Thymus (tissue), 11 donors: ENCODE data around the gene SVEP1. TPM values are rescaled to one million over a fixed set of nuclear protein-coding genes. Genes with fewer than 3 reads are reported as not detected.

Experiments
- DNase-seq, 9 donors: peaks; one replicate each; pipeline ENCODE4 v3.0.0-alpha.2; 2013; ENCODE audit warnings: low spot score in 9 of 9, low read depth in 6 of 9, missing footprints in 1 of 9
- H3K27ac ChIP-seq, 2 donors: one replicate each; pipeline ENCODE4 v1.5.1; 2013; ENCODE audit warnings: control low read depth in 1 of 2, low read depth in 1 of 2, low read length in 1 of 2, mild to moderate bottlenecking in 1 of 2, moderate library complexity in 1 of 2
- H3K27me3 ChIP-seq, 2 donors: one replicate each; pipeline ENCODE4 v1.5.1; 2013; ENCODE audit warnings: low read length in 1 of 2; ENCODE audit not compliant: control insufficient read depth in 2 of 2, insufficient read depth in 1 of 2
- H3K36me3 ChIP-seq, 2 donors: one replicate each; pipeline ENCODE4 v1.5.1; 2013; ENCODE audit warnings: low read length in 1 of 2, mild to moderate bottlenecking in 1 of 2, moderate library complexity in 1 of 2; ENCODE audit not compliant: control insufficient read depth in 2 of 2, insufficient read depth in 2 of 2
- H3K4me1 ChIP-seq, 2 donors: one replicate each; pipeline ENCODE4 v1.5.1; 2013; ENCODE audit warnings: low read length in 2 of 2; ENCODE audit not compliant: control insufficient read depth in 2 of 2, insufficient read depth in 2 of 2
- H3K4me3 ChIP-seq, 2 donors: one replicate each; pipeline ENCODE4 v1.5.1; 2013; ENCODE audit warnings: low read length in 2 of 2, control low read depth in 1 of 2, mild to moderate bottlenecking in 1 of 2
- H3K9me3 ChIP-seq, 2 donors: one replicate each; pipeline ENCODE4 v1.5.1; 2013; ENCODE audit warnings: low read length in 1 of 2, mild to moderate bottlenecking in 1 of 2; ENCODE audit not compliant: control insufficient read depth in 2 of 2, insufficient read depth in 1 of 2
- WGBS: extraction: QIAGEN DNeasy Blood & Tissue Kit; methylation state at CpG from one replicate; pipeline ENCODE4 v1.1.7; 2013; 5-methylcytosine and 5-hydroxymethylcytosine counted together
- polyA plus RNA-seq: library from polyadenylated mRNA; stranded (reverse); fragments of 200-250 nt; gene quantifications from one replicate; pipeline ENCODE4 v1.2.3, GENCODE V29; 2013
- total RNA-seq: library from RNA; stranded (reverse); fragments of 120-200 nt; gene quantifications from one replicate; pipeline ENCODE4 v1.2.4, GENCODE V29; 2013
- donor health status: healthy.

SVEP1 gene
- total and polyA plus RNA-seq, 2 donors: 0.52 to 1.2 TPM

- no peak for DNase-seq
- Histone ChIP-seq H3K27ac (no peak overlapping the region), H3K4me1 (no peaks in the 10 kb centered on the region), H3K4me3 (no peak overlapping the region), H3K9me3 (no peaks in the 10 kb centered on the region), H3K36me3 (no peaks in the 10 kb centered on the region), H3K27me3 (no peaks in the 10 kb centered on the region)
- WGBS: 97% methylated on average over 9 of the region's 9 CpGs
Observed at GRCh38 chr9:110606179-110606790, 26.7 kb upstream of the SVEP1 start.

GRCh38 chr9:110605565-110605964, 26.0 kb upstream of the SVEP1 start:
- Histone ChIP-seq H3K4me1 (no peaks in the 10 kb centered on the region), H3K36me3 (no peaks in the 10 kb centered on the region), H3K27me3 (no peaks in the 10 kb centered on the region), H3K9me3 (no peaks in the 10 kb centered on the region), H3K27ac (no peak overlapping the region), H3K4me3 (no peak overlapping the region)
- DNase-seq: no peak
- WGBS: 97% methylated on average over 4 of the region's 4 CpGs

GRCh38 chr9:110604171-110604601, 24.6 kb upstream of the SVEP1 start:
- no peak overlapping the region for H3K27ac ChIP-seq
- no peak for DNase-seq
- no peaks in the 10 kb centered on the region for H3K36me3 ChIP-seq
- H3K4me3 ChIP-seq: no peak overlapping the region
- WGBS: 78% methylated on average over 5 of the region's 5 CpGs
- H3K9me3 ChIP-seq: no peaks in the 10 kb centered on the region
- H3K27me3 ChIP-seq: no peaks in the 10 kb centered on the region
- H3K4me1 ChIP-seq: no peaks in the 10 kb centered on the region

- H3K4me3 ChIP-seq: no peak overlapping the region
Observed at GRCh38 chr9:110602281-110602680, 22.7 kb upstream of the SVEP1 start.

GRCh38 chr9:110601098-110601497, 21.6 kb upstream of the SVEP1 start:
- WGBS: 98% methylated on average over 4 of the region's 4 CpGs
- no peak for DNase-seq

More at GRCh38 chr9:110602281-110602680, 22.7 kb upstream of the SVEP1 start:
- Histone ChIP-seq H3K27ac (no peak overlapping the region), H3K9me3 (no peaks in the 10 kb centered on the region), H3K4me1 (no peaks in the 10 kb centered on the region), H3K27me3 (no peaks in the 10 kb centered on the region), H3K36me3 (no peaks in the 10 kb centered on the region)
- DNase-seq: no peak
- WGBS: 96% methylated on average over 2 of the region's 2 CpGs

GRCh38 chr9:110599468-110599867, 19.9 kb upstream of the SVEP1 start:
- Histone ChIP-seq H3K9me3 (no peaks in the 10 kb centered on the region), H3K27ac (no peak overlapping the region), H3K4me1 (no peaks in the 10 kb centered on the region), H3K36me3 (no peaks in the 10 kb centered on the region), H3K27me3 (no peaks in the 10 kb centered on the region), H3K4me3 (no peak overlapping the region)
- DNase-seq: no peak
- WGBS: 90% methylated on average over 10 of the region's 10 CpGs

More at GRCh38 chr9:110601098-110601497, 21.6 kb upstream of the SVEP1 start:
- Histone ChIP-seq H3K4me1 (no peaks in the 10 kb centered on the region), H3K27ac (no peak overlapping the region), H3K27me3 (no peaks in the 10 kb centered on the region), H3K4me3 (no peak overlapping the region), H3K9me3 (no peaks in the 10 kb centered on the region), H3K36me3 (no peaks in the 10 kb centered on the region)

- Histone ChIP-seq H3K27me3 (no peaks in the 10 kb centered on the region), H3K36me3 (no peaks in the 10 kb centered on the region), H3K4me1 (no peaks in the 10 kb centered on the region), H3K9me3 (no peaks in the 10 kb centered on the region), H3K27ac (no peak overlapping the region), H3K4me3 (no peak overlapping the region)
- 94% methylated on average over 5 of the region's 5 CpGs for WGBS
- DNase-seq: no peak
Observed at GRCh38 chr9:110592044-110592830, 12.7 kb upstream of the SVEP1 start.

GRCh38 chr9:110591526-110591925, 12.0 kb upstream of the SVEP1 start:
- Histone ChIP-seq H3K4me3 (no peak overlapping the region), H3K9me3 (no peaks in the 10 kb centered on the region), H3K36me3 (no peaks in the 10 kb centered on the region), H3K27ac (no peak overlapping the region), H3K4me1 (no peaks in the 10 kb centered on the region), H3K27me3 (no peaks in the 10 kb centered on the region)
- whole genome bisulfite sequencing: 43% methylated on average over 1 of the region's 1 CpG
- DNase-seq: no peak

GRCh38 chr9:110590816-110591215, 11.3 kb upstream of the SVEP1 start:
- Histone ChIP-seq H3K4me1 (no peaks in the 10 kb centered on the region), H3K9me3 (no peaks in the 10 kb centered on the region), H3K27me3 (no peaks in the 10 kb centered on the region), H3K36me3 (no peaks in the 10 kb centered on the region), H3K27ac (no peak overlapping the region), H3K4me3 (no peak overlapping the region)
- no peak for DNase-seq
- WGBS: 95% methylated on average over 1 of the region's 1 CpG
